Adipose tissue (tissue), 3 donors: ENCODE results near the gene NCKAP5L. TPM values are rescaled to one million over a fixed set of nuclear protein-coding genes. Genes with fewer than 3 reads are reported as not detected.

Source experiments
- H3K27ac ChIP-seq: one replicate; pipeline ENCODE4 v1.5.1; 2013; ENCODE audit warnings: low read depth, low read length
- WGBS, 3 donors: extraction: QIAGEN DNeasy Blood & Tissue Kit; methylation state at CpG; one replicate each; pipeline ENCODE4 v1.1.7; 2013; 5-methylcytosine and 5-hydroxymethylcytosine counted together
- polyA plus RNA-seq, 3 donors: library from polyadenylated mRNA; stranded (reverse); fragments of 200-250 nt; gene quantifications; one replicate each; pipeline ENCODE4 v1.2.3, GENCODE V29; 2013
- donor health status: healthy with polysubstance abuse.
- donor health status: Bipolar disorder and iron deficiency.
- donor health status: healthy.

The NCKAP5L gene
- polyA plus RNA-seq, 3 donors: 4.1 to 17.4 (median 11.6) TPM

DNA sequence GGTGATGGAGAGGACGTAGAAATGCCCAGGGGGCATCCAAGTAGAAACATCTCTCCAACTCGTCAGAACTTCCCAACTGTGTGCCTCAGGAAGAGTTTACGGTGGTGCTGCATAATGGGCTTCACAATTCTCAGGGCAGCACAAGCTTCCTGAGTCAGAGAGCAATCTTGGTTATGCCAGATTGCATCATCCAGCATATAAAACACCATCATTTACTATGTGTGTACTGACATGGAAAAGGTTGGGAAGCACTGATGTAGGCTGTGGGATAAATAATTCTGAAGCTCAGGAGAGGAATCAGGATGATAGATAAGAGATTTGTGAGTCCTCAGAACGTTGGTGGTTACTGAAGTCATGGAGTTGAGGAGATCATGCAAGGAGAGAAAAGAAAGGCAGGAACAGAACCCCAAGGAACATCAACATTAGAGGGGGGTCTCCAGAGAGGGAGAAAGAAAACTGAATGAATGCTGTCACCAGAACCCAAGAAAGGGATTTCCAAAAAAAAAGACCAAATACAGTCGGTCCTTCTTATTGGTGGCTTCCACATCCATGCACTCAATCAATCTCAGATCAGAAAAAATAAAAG is 4.7 kb upstream of the NCKAP5L start:
- H3K27ac ChIP-seq: no peak overlapping the region
- 65 to 83% (median 72%) methylated on average over 5 of the region's 5 CpGs for WGBS, 3 donors

DNA sequence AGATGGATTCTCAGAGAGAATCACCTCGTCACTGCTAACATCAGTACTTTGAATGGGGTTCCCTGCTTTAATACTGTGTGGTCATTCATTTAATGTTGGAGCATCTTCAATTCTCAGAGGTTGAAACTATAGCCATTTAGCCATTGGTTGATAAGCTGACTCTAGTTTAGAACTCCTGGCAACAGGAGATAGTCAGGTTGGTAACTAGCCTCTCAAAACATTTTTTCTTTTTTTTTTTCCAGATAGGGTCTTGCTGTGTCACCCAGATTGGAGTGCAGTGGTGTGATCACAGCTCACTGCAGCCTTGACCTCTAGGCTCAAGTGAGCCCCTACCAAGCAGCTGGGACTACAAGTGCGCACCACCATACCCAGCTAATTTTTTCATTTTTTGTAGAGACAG is 3.5 kb upstream of the NCKAP5L start:
- WGBS, 3 donors: 87 to 95% (median 91%) methylated on average over 2 of the region's 2 CpGs

DNA sequence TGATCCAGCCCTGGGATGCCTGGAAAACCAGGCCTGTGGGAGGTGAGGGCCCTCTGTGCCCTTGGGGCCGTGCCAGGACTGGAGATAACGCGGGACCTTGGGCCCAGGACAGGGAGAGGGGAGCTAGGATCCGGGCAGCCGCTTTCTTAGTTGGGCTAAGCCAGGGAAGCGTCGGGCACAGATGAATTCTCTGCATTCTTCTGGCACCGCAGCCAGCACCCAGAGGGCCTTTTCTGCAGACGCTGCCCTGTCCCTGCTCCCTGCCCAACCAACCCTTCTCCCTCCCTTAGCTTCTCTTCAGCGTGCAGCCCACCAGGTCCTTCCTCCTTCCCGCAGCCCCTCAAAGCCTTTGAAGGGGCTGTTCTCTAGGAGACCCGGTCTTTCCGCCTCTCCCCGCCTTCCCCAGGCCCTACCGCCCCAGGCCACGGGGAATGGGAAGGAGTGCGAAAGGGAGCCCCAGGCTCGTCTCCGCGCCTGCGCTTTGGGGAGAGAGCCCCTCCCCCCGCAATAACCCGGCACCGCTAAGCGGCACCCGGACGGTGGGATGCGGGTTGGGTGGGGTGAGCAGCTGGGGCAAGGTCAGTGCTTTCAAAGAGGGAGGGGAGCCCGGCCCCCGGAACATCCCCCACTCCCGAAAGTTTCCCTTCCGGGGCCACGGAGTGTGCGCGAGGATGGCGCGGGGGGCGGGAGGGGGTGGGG is 663 bp downstream of the NCKAP5L start:
- H3K27ac ChIP-seq: no peak overlapping the region
- 1 to 5% (median 2%) methylated on average over 25 to 38 of the region's 38 CpGs for WGBS, 3 donors

More for the DNA sequence above, 3.5 kb upstream of the NCKAP5L start:
- H3K27ac ChIP-seq: no peak overlapping the region

DNA sequence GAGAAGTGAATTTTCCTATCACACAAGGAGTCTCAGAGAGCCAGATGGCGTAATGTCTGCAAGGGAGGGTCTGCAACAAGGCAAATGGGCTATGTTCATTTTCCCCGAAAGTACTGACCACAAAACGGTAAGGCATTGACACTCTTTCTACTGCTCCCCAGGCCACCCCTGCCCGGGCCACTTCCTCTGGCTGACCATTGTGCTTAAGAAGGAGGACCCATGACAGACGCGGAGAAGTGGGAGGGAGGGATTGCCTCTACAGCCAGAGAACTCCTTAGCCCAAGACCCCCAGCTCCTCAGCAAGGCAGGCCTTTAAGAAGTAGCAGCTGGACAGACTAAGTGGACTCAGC is 1.2 kb downstream of the NCKAP5L start:
- 49 to 56% (median 49%) methylated on average over 6 of the region's 6 CpGs for WGBS, 3 donors
- no peak overlapping the region for H3K27ac ChIP-seq

DNA sequence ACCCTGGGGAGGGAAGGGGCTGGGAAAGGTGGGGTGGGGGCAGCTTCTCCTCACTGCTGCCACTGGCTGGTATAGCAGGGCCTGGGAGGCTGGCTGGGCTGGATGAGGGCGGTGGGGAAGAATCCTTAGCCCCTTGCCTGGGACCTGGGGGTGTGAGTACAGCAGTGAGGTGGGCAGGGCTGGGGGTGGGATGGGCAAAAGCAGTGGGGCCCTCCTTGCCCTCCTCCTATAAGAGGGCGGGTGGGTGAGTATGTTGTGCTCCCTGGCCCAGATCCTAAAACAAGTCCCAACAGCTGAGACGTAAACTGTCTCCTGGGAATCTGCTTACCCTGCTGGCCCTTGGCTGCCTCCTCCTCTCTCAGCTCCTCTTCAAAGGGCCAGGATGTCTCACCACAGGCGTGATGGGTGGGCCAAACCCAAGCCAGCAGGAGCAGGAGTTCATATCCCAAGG is 2.2 kb downstream of the NCKAP5L start:
- no peak overlapping the region for H3K27ac ChIP-seq

DNA sequence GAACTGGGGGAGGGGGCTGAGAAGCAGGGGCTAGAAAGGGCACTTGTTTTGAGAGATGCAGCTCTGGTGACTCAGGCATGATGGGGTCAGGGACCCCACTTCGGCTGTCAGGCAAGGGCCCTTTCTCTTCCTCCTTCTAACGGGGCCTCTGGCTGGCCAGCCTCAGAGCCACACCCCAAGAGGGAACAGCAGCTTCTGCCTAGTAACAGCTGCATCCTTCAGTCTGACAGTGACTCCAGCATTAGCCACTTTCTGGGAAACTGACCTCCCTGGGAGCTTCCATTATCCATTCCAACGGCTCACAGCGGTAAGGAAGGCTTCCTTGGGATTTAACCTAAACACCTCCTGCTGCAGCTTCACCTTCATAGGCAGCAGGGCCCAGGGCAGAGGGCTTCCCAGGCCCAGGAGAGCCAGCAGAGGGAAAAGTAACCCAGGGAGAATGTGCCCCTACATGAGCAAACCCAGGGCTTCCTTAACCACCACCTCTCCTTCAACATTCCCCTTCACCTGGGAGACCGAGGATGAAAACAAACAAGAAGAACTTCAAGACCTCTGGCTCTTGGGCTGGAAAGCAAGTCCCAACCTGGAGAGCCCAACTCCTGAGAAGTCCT is 2.7 kb downstream of the NCKAP5L start:
- WGBS, 3 donors: 49 to 63% (median 53%) methylated on average over 5 of the region's 5 CpGs

More for the DNA sequence above, 2.2 kb downstream of the NCKAP5L start:
- 52 to 81% (median 69%) methylated on average over 3 to 4 of the region's 4 CpGs for WGBS, 3 donors

DNA sequence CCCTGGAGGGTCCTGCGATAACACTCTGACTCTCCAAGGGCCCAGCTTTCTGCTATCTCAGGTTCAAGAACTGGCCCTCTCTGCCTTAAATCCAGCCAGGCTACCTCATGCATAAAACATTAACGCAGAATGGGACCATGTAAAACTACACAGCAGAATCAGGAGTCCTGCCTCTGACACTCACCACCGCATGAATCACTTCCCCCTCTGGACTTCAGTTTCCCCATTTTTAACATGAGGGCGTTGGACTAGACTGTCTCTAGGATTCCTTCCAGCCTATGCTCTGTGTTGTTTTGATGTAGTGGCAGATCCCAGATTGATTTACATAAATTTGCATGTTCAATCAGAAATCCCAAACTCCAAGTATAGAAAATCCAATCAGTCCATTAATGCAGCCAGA is 3.3 kb downstream of the NCKAP5L start:
- 45 to 81% (median 46%) methylated on average over 4 of the region's 4 CpGs for WGBS, 3 donors
- H3K27ac ChIP-seq: no peak overlapping the region

More for the DNA sequence above, 2.7 kb downstream of the NCKAP5L start:
- H3K27ac ChIP-seq: no peak overlapping the region

DNA sequence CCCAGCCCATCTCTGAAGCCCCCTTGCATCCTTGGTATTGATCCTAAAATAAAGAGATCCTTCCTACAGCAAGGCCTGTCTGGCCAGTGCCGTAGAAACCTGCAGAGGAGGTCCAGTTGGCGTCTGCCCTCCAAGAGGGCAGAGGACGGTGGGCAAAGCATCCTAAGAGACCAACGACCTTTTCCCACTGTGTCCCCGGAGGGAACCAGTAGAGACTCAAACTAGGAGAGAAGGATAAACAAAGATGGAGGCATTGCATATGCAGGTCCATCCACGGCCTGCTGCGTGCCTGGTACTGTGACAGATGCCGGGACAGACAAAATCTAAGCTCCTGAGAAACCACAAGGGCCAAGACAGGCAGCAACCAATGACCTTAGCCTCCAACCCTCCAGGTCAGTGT is 3.8 kb downstream of the NCKAP5L start:
- WGBS, 3 donors: 81 to 90% (median 85%) methylated on average over 8 of the region's 8 CpGs
- H3K27ac ChIP-seq: no peak overlapping the region

DNA sequence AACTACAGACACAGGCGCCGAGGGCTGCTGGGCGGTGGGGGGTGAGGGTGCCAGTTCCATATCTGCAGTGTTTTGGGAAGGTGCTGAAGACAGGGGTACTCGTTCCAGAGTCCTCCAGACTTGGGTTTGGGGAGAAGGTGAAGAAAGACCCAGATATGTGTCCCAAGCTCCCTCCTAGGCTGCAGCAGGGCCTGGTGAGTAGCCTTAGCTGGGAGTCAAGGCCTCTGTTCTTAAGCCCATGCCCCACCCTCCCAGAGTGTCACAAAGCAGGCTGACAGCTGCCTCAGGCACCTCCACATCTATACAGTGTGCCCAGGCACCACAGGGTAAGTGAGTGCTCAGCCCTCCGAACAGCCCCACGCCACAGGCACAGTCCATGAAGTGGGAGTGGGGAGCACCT is 4.3 kb downstream of the NCKAP5L start:
- 92 to 95% (median 94%) methylated on average over 6 of the region's 6 CpGs for WGBS, 3 donors
- H3K27ac ChIP-seq: no peak overlapping the region

DNA sequence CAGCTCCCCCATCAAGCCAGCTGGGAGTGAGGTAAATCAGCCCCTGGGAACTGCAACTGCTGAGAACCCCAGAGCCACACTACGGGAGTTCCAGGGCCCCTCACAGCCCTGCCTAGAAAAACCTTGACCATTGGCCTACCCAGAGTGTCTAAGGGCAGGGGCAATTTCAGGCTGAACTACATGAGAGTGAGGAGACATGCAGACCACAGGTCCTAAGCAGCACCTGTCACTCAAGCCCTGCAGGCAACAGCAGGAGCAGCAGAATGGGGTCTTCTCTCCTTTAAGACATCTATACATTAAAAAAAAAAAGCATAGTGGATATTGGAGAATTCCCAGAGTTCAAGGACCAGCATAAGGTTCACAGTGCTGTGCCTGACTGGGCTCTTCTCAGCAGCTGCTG is 4.9 kb downstream of the NCKAP5L start:
- WGBS, 3 donors: 83 to 93% (median 85%) methylated on average over 1 of the region's 1 CpG
- no peak overlapping the region for H3K27ac ChIP-seq

DNA sequence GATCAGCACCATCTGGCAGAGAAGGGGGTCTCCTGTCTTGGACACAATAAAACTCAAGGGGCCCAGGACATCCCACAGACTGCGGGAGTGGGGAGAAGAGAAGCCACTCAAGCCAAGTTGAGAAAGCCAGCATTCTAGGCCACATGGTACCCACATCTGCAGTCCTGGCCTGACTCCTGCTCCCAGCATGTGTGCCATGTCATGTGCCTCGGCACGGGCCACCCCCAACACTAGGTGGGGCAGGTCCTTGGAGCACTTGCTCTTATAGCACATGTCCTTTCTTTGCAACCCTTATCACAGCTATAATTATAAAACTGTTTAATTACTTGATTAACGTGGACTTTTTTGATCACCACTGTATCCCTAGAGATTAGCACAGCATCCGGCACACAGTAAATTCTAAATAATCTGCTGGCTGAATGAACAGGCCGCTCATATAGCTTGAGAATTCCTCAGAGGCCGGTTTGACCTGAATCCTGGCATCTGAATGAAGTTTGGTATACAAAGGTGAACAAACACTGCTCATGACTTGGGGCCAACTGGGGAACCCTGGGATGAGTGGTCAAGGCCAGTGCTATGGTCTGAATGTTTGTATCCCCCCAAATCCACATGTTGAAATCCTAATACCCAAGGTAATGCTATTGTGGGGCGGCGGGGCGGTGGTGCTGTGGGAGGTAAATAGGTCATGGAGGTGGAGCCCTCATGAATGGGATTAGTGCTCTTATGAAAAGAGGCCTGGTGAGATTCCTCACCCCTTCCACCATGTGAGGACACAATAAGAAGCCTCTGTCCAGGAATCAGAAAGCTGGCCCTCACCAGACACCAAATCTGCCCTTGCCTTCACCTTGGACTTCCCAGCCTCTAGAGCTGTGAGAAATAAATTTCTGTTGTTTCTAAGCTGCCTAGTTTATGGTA is 6.6 kb downstream of the NCKAP5L start:
- WGBS, 3 donors: 68 to 79% (median 71%) methylated on average over 10 of the region's 10 CpGs
- no peak overlapping the region for H3K27ac ChIP-seq

DNA sequence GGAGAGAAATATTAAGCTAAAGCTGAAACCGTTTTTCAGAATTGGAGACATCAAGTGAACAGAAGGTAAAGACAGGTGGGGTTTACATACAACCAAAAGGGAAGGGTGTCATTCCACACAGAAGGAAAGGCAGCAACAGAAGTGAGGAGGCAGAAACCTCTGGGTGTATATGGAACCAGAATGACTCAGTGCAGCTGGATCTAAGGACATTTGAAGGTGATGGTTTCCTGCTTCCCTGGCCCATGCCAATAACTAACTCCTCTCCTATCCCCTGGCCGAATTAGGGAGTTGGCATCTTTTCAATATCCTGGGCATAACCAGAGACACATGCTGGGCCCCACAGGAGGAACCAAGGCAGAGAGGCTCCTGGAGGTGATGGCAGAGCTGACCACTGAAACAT is 8.4 kb downstream of the NCKAP5L start:
- H3K27ac ChIP-seq: no peak overlapping the region
- WGBS, 3 donors: 51 to 66% (median 52%) methylated on average over 2 of the region's 2 CpGs

DNA sequence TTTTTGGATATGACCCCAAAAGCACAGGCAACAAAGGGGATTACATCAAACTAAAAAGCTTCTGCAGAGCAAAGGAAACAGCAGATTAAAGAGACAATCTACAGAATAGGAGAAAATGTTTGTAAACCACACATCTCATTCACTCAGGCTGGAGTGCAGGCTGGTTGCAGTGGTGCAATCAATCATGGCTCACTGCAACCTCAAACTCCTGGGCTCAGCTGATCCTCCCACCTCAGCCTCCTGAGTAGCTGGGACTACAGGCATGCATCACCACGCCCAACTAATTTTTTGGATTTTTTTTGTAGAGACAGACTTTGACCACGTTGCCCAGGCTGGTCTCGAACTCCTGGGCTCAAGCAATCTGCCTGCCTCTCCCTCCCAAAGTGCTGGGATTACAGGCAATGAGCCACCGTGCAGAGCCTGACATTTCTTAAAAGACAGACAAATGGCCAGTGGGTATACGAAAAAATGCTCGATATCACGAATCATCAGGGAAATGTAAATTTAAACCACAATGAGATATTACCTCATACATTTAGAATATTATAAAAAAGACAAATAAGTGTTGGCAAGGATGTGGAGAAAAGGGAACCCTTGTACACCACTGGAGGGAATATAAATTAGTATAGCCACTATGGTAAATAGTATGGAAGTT is 9.8 kb downstream of the NCKAP5L start:
- 57 to 84% (median 71%) methylated on average over 7 of the region's 7 CpGs for WGBS, 3 donors
- H3K27ac ChIP-seq: no peak overlapping the region

DNA sequence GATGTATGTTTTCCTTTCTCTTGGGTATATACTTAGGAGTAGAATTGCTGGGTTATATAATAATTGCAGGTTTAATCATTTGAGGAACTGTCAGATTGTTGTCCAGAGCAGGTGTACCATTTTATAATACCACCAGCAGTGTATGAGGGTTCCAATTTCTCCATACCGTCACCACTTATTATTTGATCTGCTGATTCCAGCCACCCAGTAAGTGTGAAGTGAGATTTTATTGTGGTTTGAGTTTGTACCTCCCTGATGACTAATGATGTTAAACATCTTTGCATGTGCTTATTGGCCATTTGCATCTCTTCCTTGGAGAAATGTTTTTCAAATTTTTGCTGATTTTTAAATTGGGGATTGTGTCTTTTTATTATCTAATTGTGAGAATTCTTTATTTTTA is 15.1 kb downstream of the NCKAP5L start:
- H3K27ac ChIP-seq: no peak overlapping the region
- WGBS, 3 donors: 76 to 88% (median 86%) methylated on average over 1 of the region's 1 CpG

DNA sequence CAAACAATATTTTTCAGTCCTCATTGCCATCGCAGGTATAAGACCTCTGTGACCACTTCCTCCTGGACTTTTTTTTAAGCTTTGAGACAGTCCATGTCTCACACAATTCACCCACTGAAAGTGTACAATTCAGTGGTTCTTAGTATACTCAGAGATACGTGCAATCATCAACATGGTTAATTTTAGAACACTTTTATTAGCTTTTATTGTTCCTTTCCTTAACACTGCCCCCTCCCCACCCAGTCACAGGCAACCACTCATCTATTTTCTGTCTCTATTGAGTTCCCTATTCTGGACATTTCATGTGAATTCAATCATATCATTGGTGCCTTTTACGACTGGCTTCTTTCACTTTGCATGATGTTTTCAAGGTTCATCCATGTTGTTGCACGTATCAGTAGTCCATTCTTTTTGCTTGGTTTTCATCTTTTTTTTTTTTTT is 16.2 kb downstream of the NCKAP5L start:
- 76 to 88% (median 82%) methylated on average over 4 of the region's 4 CpGs for WGBS, 3 donors
- H3K27ac ChIP-seq: no peak overlapping the region

DNA sequence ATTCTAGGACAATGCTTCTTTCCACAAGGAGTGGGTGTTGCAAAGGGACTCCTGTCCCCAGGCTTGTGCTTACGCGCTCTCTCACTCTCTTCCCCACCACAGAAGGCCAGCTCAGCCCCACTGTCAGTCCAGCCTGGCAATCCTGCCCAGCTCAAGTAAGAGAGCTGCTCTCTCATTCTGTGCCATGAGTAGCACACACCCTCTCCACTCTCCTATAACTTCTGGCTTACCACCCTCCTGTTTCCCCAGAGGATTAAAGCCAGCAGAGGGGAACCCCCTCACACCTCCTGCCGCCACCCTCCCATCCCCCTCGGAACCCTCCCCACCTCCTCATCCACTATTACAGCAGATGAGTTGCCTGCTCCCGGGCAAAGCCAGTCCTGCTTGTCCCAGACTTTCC is 17.1 kb downstream of the NCKAP5L start:
- no peak overlapping the region for H3K27ac ChIP-seq
- WGBS, 3 donors: 82 to 90% (median 87%) methylated on average over 5 of the region's 5 CpGs

DNA sequence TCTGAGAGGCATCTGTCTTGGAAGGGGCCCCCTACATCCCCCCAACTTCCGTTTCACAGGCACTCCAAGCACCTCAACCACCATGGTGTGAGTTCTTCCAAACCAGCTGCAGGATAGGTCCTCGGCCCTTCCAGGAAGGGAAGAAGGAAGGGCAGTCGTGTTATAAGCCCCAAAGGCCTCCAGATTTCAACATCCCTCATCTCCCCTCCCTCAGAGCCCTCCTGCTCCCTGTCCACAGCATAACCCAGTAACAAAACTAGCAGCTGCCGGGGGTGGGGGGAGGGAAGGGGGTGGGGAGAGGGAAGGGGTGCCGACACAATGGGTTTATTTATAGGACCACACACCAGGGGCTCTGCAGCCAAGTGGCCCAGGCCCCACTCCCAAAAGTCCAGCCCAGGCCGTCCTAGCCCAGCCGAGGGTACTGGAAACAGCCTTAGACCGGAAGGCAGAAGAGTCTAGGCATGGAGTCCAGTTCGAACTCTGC is 18.3 kb downstream of the NCKAP5L start:
- peak overlapping the region; percentile 42 for H3K27ac ChIP-seq
- WGBS, 3 donors: 37 to 57% (median 43%) methylated on average over 7 to 9 of the region's 9 CpGs

DNA sequence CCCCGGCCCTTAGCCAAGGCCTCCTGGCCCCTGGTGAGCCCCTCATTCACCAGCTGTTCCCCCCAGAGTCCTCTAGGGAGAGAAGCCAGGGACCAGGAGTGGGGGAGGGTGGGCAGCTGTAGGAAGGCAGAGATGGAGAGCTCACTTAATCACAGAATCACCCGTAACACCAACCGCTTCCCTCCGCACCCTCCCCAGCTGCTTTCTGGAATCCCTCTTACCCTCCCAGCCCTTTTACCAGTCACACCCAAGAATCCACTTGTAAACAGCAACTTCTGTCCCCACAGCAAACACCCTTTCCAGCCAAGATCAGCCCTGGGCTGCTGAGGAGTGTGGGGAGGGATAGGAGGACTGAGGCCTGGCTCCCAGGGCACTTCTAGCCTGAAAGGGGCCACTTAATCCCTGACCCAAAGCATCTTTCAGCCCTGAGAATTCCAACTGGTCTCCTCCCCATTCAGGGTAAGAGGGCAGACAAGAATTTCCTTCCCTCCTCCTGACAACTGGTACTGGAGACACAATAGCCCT is 18.8 kb downstream of the NCKAP5L start:
- 64 to 80% (median 71%) methylated on average over 1 to 4 of the region's 4 CpGs for WGBS, 3 donors
- peak overlapping the region; percentile 25 for H3K27ac ChIP-seq
